IPS-15b (cell line): ENCODE data around the gene GABPB1.

ENCODE experiments used
- H3K27me3 ChIP-seq: one replicate; pipeline ENCODE4 v1.6.1; 2013; ENCODE audit warnings: low read length; ENCODE audit not compliant: control insufficient read depth, insufficient read depth
- H3K36me3 ChIP-seq: one replicate; pipeline ENCODE4 v1.6.1; 2013; ENCODE audit warnings: low read length; ENCODE audit not compliant: control insufficient read depth, insufficient read depth
- H3K4me1 ChIP-seq: one replicate; pipeline ENCODE4 v1.6.1; 2013; ENCODE audit warnings: mild to moderate bottlenecking, low read length; ENCODE audit not compliant: control insufficient read depth, insufficient read depth
- H3K4me3 ChIP-seq: one replicate; pipeline ENCODE4 v1.5.1; 2013; ENCODE audit warnings: low read depth, low read length
- H3K9ac ChIP-seq: one replicate; pipeline ENCODE4 v1.6.1; 2013; ENCODE audit warnings: low read depth, mild to moderate bottlenecking, low read length
- H3K9me3 ChIP-seq: one replicate; pipeline ENCODE4 v1.6.1; 2013; ENCODE audit warnings: mild to moderate bottlenecking, low read length; ENCODE audit not compliant: control insufficient read depth, insufficient read depth

Gene GABPB1

DNA sequence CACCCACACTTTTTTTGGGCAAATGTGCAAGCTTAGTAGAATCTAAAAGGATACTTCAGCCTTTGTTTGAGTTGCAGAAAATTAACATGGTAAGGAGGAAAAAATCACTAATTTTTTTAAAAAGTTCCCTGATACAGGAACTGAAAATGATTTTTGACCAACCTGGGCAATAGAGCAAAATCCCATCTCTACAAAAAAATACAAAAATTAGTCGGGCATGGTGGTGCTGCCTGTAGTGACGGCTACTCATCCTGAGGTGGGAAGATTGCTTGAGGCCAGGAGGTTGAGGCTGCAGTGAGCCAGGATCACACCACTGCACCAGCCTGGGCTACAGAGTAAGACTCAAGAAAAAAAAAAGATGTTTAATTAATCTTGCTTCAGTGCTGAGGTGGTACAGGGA, 10.6 kb upstream of the GABPB1 start:
- no peak overlapping the region for H3K4me3 ChIP-seq
- peaks cover 5% of the 10 kb centered on the region for H3K36me3 ChIP-seq
- H3K27me3 ChIP-seq: no peaks in the 10 kb centered on the region
- H3K9ac ChIP-seq: no peak overlapping the region
- no peaks in the 10 kb centered on the region for H3K4me1 ChIP-seq
- no peaks in the 10 kb centered on the region for H3K9me3 ChIP-seq

DNA sequence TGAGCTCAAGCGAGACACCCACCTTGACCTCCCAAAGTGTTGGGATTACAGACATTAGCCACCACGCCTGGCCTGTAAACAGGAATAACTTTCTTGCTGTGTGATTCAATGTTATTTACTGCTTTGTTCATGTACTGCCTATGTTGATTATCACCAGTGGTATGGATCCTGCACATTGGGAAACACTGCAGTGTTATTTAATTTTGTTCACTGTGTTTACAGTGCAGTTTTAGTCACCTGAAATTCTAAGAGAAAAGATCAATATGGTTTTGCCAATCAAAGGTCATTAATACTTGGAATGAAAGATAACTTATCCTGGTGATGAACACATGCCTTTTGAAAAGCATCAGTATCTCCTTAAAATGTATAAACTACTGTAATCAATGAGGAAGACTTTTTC, 8.6 kb upstream of the GABPB1 start:
- Histone ChIP-seq H3K4me1 (no peaks in the 10 kb centered on the region), H3K36me3 (peaks cover 5% of the 10 kb centered on the region)

DNA sequence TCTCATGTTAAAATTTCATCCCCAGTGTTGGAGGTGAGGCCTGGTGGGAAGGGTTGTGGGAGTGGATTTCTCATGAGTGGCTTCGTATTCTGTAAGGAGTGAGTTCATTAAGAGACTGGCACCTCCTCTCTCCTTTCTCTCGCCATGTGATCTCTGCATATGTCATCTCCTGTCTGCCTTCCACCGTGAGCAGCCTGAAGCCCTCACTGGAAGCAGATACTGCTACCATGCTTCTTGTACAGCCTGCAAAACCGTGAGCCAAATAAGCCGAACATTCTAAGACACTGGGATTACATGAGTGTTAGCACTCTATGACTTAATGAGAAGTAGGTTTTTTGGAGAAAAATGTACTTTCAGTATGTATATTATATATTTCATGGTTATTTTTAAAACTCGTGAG, 6.8 kb upstream of the GABPB1 start:
- peaks cover 7% of the 10 kb centered on the region for H3K36me3 ChIP-seq
- no peak overlapping the region for H3K9ac ChIP-seq
- H3K9me3 ChIP-seq: no peaks in the 10 kb centered on the region

More for the DNA sequence above, 8.6 kb upstream of the GABPB1 start:
- H3K9ac ChIP-seq: no peak overlapping the region
- no peaks in the 10 kb centered on the region for H3K27me3 ChIP-seq
- no peaks in the 10 kb centered on the region for H3K9me3 ChIP-seq
- no peak overlapping the region for H3K4me3 ChIP-seq

DNA sequence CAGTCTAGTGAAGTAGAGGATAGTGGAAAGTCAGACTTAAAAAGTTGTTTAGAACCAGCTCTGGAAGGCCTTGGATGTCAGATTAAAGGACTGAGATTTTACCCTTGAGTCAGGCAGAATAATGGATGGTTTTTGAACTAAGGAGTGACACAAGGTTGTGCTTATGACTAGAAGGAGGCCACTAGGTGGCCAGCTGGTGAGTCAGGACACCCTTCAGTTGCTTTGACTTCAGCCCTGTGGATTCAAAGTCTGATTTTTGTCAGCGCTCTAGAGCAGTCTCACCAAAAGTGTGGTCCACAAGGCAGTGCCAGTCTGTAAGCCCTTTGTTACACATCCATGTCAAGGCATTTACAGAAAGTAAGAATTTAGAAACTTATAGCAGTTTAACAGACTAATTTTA, 3.8 kb upstream of the GABPB1 start:
- Histone ChIP-seq H3K4me1 (peaks cover 4% of the 10 kb centered on the region), H3K36me3 (peaks cover 7% of the 10 kb centered on the region), H3K9ac (no peak overlapping the region), H3K4me3 (no peak overlapping the region), H3K9me3 (no peaks in the 10 kb centered on the region), H3K27me3 (no peaks in the 10 kb centered on the region)

More for the DNA sequence above, 6.8 kb upstream of the GABPB1 start:
- Histone ChIP-seq H3K27me3 (no peaks in the 10 kb centered on the region), H3K4me3 (no peak overlapping the region), H3K4me1 (peaks cover 3% of the 10 kb centered on the region)

GRCh38 chr15:50355980-50356379, 982 bp upstream of the GABPB1 start:
- Histone ChIP-seq H3K9me3 (no peaks in the 10 kb centered on the region), H3K4me3 (peak overlapping the region; percentile 96), H3K27me3 (no peaks in the 10 kb centered on the region), H3K4me1 (peaks cover 8% of the 10 kb centered on the region), H3K36me3 (peaks cover 7% of the 10 kb centered on the region), H3K9ac (peak overlapping the region; percentile 99)

DNA sequence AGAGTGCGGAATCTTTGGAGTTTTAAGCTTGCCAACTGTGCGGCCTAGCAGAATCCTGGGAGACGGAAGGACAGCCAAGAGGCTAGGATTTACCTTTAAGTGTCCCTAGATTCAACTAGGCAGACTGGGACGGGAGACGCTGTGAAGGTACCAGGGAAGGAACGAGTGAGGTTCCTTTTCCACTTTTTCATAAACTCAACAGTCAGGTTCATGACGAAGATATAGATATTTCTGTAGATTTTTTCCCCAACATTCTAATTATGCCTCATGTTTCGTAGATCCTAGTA, 564 bp upstream of the GABPB1 start:
- no peaks in the 10 kb centered on the region for H3K27me3 ChIP-seq
- H3K36me3 ChIP-seq: peaks cover 7% of the 10 kb centered on the region
- no peaks in the 10 kb centered on the region for H3K9me3 ChIP-seq
- peak overlapping the region; percentile 99 for H3K9ac ChIP-seq
- peaks cover 8% of the 10 kb centered on the region for H3K4me1 ChIP-seq
- H3K4me3 ChIP-seq: peak overlapping the region; percentile 96

DNA sequence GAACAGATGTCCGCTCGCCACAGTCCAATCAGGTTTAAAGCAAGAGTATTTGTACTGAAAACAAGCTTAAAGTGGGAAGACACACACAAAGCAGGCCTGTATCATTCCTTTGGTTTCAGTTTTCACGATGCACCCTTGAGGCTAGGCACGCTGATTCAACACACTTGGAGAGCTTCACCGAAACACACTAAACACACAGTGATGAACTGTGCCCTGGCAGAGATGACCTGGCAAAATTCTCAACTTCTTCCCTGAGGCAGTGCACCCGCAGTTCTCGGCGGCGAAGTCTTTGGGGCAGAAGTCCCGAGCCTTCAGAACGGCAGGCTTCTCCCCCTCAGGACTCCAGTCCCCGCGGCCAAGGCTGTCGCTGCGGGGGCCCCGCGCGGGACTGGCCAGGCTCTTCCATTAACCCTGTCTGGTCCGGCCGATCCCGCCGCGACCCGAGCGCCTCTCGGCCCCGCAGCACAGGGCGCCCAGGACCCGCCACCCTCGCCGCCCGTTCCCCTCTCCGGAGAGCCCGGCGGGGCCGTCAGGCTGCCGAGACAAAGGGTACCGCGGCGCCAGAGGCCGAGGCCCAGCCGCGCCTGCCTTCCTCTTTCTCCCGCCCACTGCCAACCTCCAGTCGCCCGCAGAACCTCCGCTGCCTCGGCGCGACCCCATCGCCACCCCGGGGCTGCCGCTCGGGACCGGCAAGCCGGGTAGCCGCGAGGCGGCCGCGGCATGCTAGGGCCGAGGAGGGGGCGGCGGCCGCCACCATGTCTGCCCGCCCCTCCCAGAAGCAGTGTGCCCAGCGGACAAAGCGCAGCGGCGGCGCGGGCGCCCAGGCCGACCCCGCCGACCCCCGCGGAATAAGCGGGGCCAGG, 792 bp downstream of the GABPB1 start:
- Histone ChIP-seq H3K4me1 (peaks cover 8% of the 10 kb centered on the region), H3K9me3 (no peaks in the 10 kb centered on the region), H3K36me3 (peaks cover 7% of the 10 kb centered on the region), H3K9ac (peak overlapping the region; percentile 99), H3K27me3 (no peaks in the 10 kb centered on the region), H3K4me3 (peak overlapping the region; percentile 96)

DNA sequence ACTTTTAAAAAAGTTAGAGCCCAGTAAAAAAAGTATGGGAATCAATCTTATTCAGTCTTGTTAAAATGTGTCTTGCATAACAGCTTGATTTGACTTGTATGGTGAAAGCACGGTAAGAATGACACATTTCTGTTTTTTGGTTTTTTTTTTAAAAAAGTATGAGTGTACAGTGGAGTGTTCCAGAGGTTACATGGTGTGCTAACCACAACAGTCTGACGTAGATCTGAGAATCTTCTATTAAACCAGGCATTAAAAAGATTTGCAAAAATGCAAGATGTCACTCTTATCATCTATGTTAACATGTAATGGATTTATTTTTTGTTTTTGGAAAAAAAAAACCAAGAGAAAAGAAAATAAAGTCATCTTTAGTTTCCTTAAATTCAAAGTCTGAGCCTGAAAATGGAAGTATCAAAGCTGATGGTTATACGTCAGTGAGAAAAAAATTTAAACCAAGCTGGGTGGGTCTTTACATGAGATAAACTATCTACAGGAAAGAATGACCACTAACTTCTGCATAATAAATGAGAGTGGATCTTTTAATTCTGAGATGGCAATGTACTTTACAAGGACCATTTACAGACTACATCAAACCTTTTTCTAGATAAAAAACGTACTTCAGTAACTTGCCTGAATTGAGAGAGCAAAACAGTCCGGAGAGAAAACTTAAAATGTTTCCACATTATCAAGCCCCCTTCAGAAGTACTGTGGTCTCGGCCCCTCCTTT, 1.6 kb downstream of the GABPB1 start:
- H3K36me3 ChIP-seq: peaks cover 7% of the 10 kb centered on the region
- no peaks in the 10 kb centered on the region for H3K9me3 ChIP-seq
- H3K9ac ChIP-seq: peak overlapping the region; percentile 99
- peak overlapping the region; percentile 96 for H3K4me3 ChIP-seq
- H3K27me3 ChIP-seq: no peaks in the 10 kb centered on the region
- H3K4me1 ChIP-seq: peaks cover 8% of the 10 kb centered on the region

GRCh38 chr15:50350621-50351020, 4.4 kb downstream of the GABPB1 start:
- H3K4me3 ChIP-seq: no peak overlapping the region
- no peak overlapping the region for H3K9ac ChIP-seq
- no peaks in the 10 kb centered on the region for H3K9me3 ChIP-seq
- H3K36me3 ChIP-seq: no peaks in the 10 kb centered on the region
- H3K27me3 ChIP-seq: no peaks in the 10 kb centered on the region
- peaks cover 5% of the 10 kb centered on the region for H3K4me1 ChIP-seq

- Histone ChIP-seq H3K4me1 (no peaks in the 10 kb centered on the region), H3K9me3 (no peaks in the 10 kb centered on the region), H3K4me3 (no peak overlapping the region), H3K36me3 (no peaks in the 10 kb centered on the region), H3K9ac (no peak overlapping the region), H3K27me3 (no peaks in the 10 kb centered on the region)
These were observed 9.7 kb downstream of the GABPB1 start for GRCh38 chr15:50345298-50345697.

DNA sequence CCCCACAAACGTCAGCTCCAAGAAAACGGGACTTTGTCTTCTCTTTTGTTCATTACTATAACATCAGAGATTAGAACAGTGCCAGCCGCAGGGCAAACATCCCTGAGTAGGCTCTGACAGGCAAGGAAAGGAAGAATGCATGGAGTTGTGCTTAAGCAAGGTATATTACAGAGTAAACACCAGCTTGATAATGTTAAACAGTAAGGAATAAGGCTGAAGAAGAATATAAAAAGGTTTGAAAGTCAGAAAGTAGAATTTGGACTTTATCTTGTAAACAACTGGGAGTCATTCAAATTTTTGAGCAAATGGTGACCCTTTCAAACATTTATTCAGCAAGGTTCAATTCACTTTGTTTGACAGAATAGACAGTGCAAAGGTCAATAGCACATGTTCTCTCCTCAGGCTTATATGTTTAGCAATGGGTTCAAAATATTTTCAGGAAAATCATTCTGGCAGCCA, 11.0 kb downstream of the GABPB1 start:
- Histone ChIP-seq H3K36me3 (no peaks in the 10 kb centered on the region), H3K4me3 (no peak overlapping the region), H3K4me1 (no peaks in the 10 kb centered on the region), H3K9me3 (no peaks in the 10 kb centered on the region), H3K9ac (no peak overlapping the region), H3K27me3 (no peaks in the 10 kb centered on the region)

GRCh38 chr15:50341616-50342136, 13.3 kb downstream of the GABPB1 start:
- Histone ChIP-seq H3K4me3 (no peak overlapping the region), H3K9ac (no peak overlapping the region), H3K4me1 (no peaks in the 10 kb centered on the region), H3K9me3 (no peaks in the 10 kb centered on the region), H3K36me3 (no peaks in the 10 kb centered on the region), H3K27me3 (no peaks in the 10 kb centered on the region)
